Activated CD4-positive, alpha-beta T cell treated with anti-CD3 and anti-CD28 coated beads for 24 hours (primary cell): Measurements from ENCODE around the gene YPEL1.
"Not testable (repeated sequence)": the region's sequence is repeated elsewhere in the genome, so short reads cannot be mapped to it uniquely, and the experiment has no call there.

Experiments used
- DNase-seq, 2 donors: peaks; one replicate each; pipeline ENCODE4 v3.0.0-alpha.2; 2020; ENCODE audit warnings: low read depth in 2 of 2

YPEL1 gene

DNA sequence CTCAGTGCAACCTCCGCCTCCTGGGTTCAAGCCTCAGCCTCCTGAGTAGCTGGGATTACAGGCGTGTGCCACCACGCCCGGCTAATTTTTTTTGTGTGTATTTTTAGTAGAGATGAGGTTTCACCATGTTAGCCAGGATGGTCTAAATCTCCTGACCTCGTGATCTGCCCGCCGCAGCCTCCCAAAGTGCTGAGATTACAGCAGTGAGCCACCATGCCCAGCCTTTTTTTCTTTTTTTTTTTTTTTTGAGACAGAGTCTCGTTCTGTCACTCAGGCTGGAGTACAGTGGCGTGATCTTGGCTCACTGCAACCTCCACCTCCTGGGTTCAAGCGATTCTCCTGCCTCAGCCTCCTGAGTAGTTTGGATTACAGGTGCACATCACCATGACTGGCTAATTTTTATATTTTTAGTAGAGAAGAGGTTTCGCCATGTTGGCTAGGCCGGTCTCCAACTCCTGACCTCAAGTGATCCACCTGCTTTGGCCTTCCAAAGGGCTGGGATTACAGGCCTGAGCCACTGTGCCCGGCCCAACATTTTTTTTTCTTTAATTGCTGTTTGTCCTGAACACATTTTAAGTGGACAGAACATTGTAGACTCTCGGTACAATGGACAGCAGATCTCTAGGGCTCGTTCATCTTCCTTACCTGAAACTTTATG is 14.3 kb downstream of the YPEL1 start:
- DNase-seq: not testable (repeated sequence)

GRCh38 chr22:21720191-21720859 is 15.3 kb downstream of the YPEL1 start:
- not testable (repeated sequence) for DNase-seq

DNA sequence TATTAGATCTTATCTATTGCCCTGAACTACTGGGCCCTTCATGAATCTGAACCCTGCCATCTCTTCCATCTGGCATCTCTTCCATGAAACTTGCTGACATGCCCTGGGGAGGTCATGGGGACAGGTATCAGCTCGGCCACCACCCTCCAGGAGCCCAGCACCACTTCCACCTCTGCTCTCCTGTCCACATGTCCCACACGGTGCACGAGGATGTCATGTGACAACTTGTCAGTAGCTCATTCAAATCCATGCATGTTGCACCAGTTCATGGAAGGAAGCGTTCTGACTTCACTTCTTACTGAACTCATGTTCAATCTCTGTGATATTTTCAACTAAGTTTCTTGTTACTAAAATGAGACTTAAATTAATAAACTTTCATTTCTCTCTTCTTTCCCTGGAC is 16.6 kb downstream of the YPEL1 start:
- DNase-seq: no peak

DNA sequence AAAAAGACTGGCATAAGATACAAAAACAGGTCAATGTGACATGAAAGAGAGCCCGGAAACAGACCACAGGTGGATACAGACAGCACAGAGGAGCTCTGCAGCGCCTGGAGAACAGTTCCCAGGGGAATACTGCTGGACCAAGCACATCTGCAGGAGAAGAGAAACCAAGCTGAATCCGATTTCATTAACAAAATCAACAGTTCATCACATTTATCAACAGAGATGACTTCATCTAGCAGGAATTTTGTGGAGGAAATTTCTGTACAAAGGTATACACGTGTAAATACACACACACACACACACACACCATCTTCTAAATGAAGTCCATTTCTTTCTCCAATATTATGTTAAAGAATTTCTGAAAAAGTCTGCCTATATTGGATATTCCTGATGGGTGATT is 17.1 kb downstream of the YPEL1 start:
- DNase-seq: no peak

GRCh38 chr22:21716395-21717122 is 19.0 kb downstream of the YPEL1 start:
- DNase-seq: not testable (repeated sequence)

DNA sequence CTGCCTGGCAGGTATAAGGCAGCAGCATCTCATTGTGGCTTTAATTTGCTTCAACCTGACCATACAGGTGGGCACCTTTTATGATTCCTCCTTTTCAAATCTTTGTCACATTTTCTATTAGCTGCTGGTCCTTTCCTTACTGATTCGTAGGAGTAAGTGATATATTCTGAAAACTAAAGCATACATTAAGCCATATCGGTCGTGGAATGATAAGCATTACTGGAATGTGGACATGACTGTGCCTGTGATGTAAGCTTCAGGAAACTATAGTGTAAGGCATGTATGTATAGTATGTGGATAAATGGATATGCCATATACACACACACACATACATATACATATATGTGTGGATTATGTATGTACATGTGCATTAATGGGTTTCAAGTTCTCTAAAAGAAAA is 20.8 kb downstream of the YPEL1 start:
- no peak for DNase-seq

GRCh38 chr22:21714059-21714770 is 21.4 kb downstream of the YPEL1 start:
- DNase-seq: no peak

GRCh38 chr22:21713428-21714058 is 22.1 kb downstream of the YPEL1 start:
- no peak for DNase-seq

GRCh38 chr22:21712751-21713427 is 22.7 kb downstream of the YPEL1 start:
- DNase-seq: peak; percentile 31 to 33

- no peak for DNase-seq
Measured at GRCh38 chr22:21711851-21712250, 23.7 kb downstream of the YPEL1 start.

DNA sequence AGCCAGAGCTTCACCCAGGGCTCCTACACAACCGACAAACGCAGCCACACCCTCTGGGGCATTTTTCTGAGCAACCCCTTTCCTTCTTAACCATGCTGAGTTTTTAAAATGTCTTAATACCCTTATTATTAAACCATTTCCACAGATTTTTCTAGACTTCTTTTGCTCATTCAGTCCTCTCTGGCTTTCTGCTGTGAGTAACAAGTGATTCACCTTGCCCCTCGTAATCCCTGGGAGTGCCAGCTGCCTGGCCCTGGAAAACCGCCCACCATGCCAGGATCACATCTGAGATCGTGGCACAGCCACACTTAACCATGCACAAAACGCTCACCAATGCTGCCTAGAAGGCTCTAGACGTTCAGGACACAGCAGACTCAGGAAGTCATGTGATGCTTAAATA is 25.4 kb downstream of the YPEL1 start:
- DNase-seq: no peak

- no peak for DNase-seq
Measured at GRCh38 chr22:21709688-21710087, 25.9 kb downstream of the YPEL1 start.

- DNase-seq: no peak
Measured at GRCh38 chr22:21708960-21709359, 26.6 kb downstream of the YPEL1 start.

DNA sequence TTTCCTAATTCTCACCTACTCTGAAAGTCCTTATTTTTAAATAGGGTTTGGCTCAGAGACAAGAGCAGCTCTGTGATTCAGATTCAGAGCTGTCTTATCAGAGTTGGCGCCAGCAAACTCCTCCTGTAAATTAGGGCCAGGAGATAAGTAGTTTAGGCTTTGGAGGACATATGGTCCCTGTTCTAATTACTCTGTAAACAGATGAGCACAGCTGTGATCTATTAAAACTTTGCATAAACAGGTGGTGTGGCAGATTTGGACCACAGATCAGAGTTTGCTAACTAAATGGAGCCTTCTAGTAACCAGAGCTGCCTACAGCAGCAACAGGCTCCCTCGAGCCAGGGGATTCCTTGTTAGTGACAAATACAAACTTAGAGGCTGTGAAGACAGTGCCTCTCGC is 27.9 kb downstream of the YPEL1 start:
- no peak for DNase-seq

DNA sequence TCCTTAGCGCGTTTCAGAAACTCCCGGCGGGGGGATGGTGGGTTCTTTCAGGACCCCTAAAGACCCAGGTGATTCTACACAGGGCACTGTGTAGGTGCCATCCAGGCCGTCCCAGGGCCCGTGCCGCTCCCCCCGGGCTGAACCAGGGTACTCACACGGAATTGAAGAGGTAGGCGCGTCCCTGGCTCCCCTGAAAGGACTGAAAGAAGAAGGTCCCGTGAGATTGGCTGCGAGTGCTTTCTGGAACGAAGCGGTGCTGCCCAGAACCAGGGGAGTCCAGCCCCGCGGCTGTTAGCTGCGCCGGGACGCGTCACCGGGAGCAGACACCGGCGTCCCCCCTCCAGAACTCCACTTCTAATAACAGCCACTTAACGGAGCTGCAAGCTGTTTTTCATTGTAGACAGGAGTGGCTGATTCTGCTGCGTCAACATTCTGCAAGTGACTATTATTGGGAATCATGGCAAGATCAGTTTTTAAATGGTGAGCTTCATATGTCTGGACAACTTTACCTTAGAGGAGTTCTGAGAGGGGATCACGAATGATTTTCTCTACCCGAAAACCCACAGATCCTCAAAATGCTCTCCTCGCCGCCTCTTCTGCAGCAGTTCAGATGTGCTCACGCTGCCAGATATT is 31.8 kb downstream of the YPEL1 start:
- DNase-seq: no peak

GRCh38 chr22:21702700-21703683 is 32.6 kb downstream of the YPEL1 start:
- no peak for DNase-seq

DNA sequence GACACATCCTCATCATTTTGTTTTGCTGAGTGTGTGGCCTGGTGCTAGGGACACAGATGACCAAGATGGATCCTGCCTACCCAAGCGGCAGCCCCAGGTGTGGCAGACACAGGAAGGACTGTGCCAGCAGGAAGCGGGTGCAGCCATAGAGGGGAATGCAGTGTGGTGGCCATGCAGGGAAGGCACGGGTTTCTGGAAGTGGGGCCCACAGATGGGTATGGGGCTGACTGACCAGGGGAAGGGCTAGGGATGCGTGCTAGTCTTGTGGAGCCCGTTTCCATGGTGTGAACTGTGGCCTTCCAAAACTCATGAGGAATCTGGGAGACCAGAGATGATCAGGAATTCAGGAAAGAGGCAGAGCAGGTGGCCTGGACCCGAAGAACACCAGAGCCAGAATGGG is 33.5 kb downstream of the YPEL1 start:
- no peak for DNase-seq

- DNase-seq: no peak
Measured at GRCh38 chr22:21701384-21701971, 34.1 kb downstream of the YPEL1 start.

DNA sequence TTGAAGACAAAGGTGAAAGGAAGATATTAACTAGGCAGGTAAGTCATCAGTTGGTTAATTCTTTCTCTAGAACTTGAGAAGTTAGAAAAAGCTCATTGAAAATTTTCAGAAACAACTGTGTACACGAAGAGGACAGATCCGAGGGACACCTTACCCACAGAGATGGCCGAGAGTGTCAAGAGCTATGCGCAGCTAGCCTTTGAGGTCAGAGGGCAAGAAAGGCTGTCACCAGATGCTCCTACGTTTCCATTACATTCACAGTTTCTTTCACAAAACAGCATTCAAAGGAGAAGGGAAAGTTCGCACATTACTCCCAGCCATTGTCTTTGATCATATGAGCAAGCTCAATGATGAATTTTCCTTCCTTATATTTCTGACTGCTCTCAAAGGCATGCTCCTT is 34.8 kb downstream of the YPEL1 start:
- no peak for DNase-seq
